Measurements from ENCODE around the gene MFAP3. TPM values are rescaled to one million over a fixed set of nuclear protein-coding genes. Genes with fewer than 3 reads are reported as not detected.

The MFAP3 gene
- total and polyA plus RNA-seq, 2 donors (not counting 3 experiments of a cell fraction or from before 2014, with no cell fraction given), result 19.5 to 35.3 TPM

GRCh38 chr5:154000703-154001102 is 38.1 kb upstream of the MFAP3 start:
- TF ChIP-seq EZH2 (IDR thresholded peaks at IDR 0.05; ENCODE audit: borderline replicate concordance, low read depth, low read length, severe bottlenecking) (no peak), JUN (IDR thresholded peaks at IDR 0.05; ENCODE audit: borderline replicate concordance, insufficient read depth, insufficient read length, low read depth) (no peak), POLR2AphosphoS5 (IDR thresholded peaks at IDR 0.05; ENCODE audit: insufficient read depth, low read depth, low read length) (no peak), MAX (IDR thresholded peaks at IDR 0.05; ENCODE audit: insufficient read depth, insufficient read length) (no peak), CTCF (IDR thresholded peaks at IDR 0.05; ENCODE audit: extremely low read depth in 1 of 2, insufficient read depth in 1 of 2, low read depth in 1 of 2, low read length in 2 of 2) (no peak), GATA2 (IDR thresholded peaks at IDR 0.05; ENCODE audit: insufficient read depth, insufficient read length, low read depth, low read length) (no peak), FOS (IDR thresholded peaks at IDR 0.05; ENCODE audit: borderline replicate concordance, insufficient read depth, low read length) (no peak), POLR2A (IDR thresholded peaks at IDR 0.05; ENCODE audit: low read depth, low read length) (no peak), MYC (IDR thresholded peaks at IDR 0.05; ENCODE audit: low read depth, low read length) (no peak)
- Histone ChIP-seq H3K79me2 (ENCODE audit: control insufficient read depth, insufficient read depth, low read length) (no peaks in the 10 kb centered on the region), H2AFZ (ENCODE audit: low read depth, low read length) (no peak overlapping the region), H3K9ac (replicated peaks; ENCODE audit: extremely low read depth, insufficient read depth, low read length) (no peak overlapping the region), H3K27me3 (ENCODE audit: control insufficient read depth in 2 of 2, insufficient read depth in 2 of 2, low read length in 2 of 2) (no peaks in the 10 kb centered on the region), H3K27ac (ENCODE audit: insufficient read depth, low read depth, low read length) (no peak overlapping the region), H4K20me1 (replicated peaks; ENCODE audit: control insufficient read depth, extremely low read depth, insufficient read depth, low read length) (no peaks in the 10 kb centered on the region), H3K4me1 (ENCODE audit: control insufficient read depth, extremely low read depth, insufficient read depth, low read length) (peaks cover 17% of the 10 kb centered on the region), H3K4me3 (replicated peaks in 1 of 3; ENCODE audit: insufficient read depth in 1 of 3, low read depth in 1 of 3, low read length in 3 of 3) (no peak overlapping the region), H3K9me1 (replicated peaks; ENCODE audit: control insufficient read depth, extremely low read depth, insufficient read depth, low read length) (no peaks in the 10 kb centered on the region), H3K9me3 (replicated peaks; ENCODE audit: control insufficient read depth, insufficient read depth, low read length) (no peaks in the 10 kb centered on the region), H3K4me2 (ENCODE audit: insufficient read depth, low read length) (no peak overlapping the region), H3K36me3 (ENCODE audit: control insufficient read depth in 2 of 2, extremely low read depth in 1 of 2, insufficient read depth in 2 of 2, low read length in 2 of 2) (peaks cover 0 to 5% of the 10 kb centered on the region in 2 experiments)
- ChIA-PET POLR2A (no interaction called here), CTCF (no interaction called here)
- no TSS peak for BruUV-seq (replicated peaks)
- DNase-seq (ENCODE audit: low read depth, low spot score), result no peak
- dilution Hi-C loops (cut with MboI; ENCODE audit: extremely low pct_ligation_motif_present, low sequenced_read_pairs), result no loop called here
- intact Hi-C loops (cut with micrococcal nuclease), result no loop called here
- no peak for FAIRE-seq
